ENCODE results near the gene SMC3. TPM values are rescaled to one million over a fixed set of nuclear protein-coding genes. Genes with fewer than 3 reads are reported as not detected.
"Not testable (repeated sequence)": the region's sequence is repeated elsewhere in the genome, so short reads cannot be mapped to it uniquely, and the experiment has no call there.

SMC3 gene
- total RNA-seq, 2 experiments from 2014 or later = 38.4 to 73.4 TPM

- Histone ChIP-seq H3K4me1 (ENCODE audit: insufficient read depth, low read length, poor library complexity, severe bottlenecking) (peaks cover 16% of the 10 kb centered on the region), H3K4me3 (ENCODE audit: low read depth, low read length, poor library complexity, severe bottlenecking) (no peak overlapping the region), H4K20me1 (ENCODE audit: insufficient read depth, low read length) (no peaks in the 10 kb centered on the region), H3K9me3 (ENCODE audit: low read length) (0 out of 2 replicates have a peak, but pooled peaks cover 8% of the 10 kb centered on the region), H2AFZ (ENCODE audit: low read length) (no peak overlapping the region), H3K27ac (ENCODE audit: low read depth, low read length, poor library complexity, severe bottlenecking) (no peak overlapping the region), H3K36me3 (ENCODE audit: insufficient read depth, low read length) (no peaks in the 10 kb centered on the region), H3K9me2 (ENCODE audit: insufficient read depth, low read length) (no peaks in the 10 kb centered on the region), H3K4me2 (ENCODE audit: low read length) (peak overlapping the region; percentile 18; the same call in 1 of the 2 replicates), H3K79me2 (ENCODE audit: insufficient read depth, low read depth, low read length) (no peaks in the 10 kb centered on the region)
- no TSS peak for BruUV-seq (replicated peaks)
- CTCF ChIA-PET (ENCODE audit: unreplicated experiment) = no interaction called here
- DNase-seq (ENCODE audit: low spot score) = no peak
- POLR2A ChIA-PET = interaction anchor here (0.5 to 1.0 kb wide), 4 partner anchors 10 to 240 kb away, joined by 3 to 4 read pairs (median 4); no protein-coding TSS in a partner anchor
- no peak for TF ChIP-seq CTCF (conservative IDR thresholded peaks at IDR 0.05; ENCODE audit: low read length)
- no peak for TF ChIP-seq EZH2phosphoT487 (IDR thresholded peaks at IDR 0.05; ENCODE audit: borderline replicate concordance, low read depth, low read length)
- intact Hi-C loops (cut with micrococcal nuclease; ENCODE audit: unreplicated experiment) = no loop called here
Observed at GRCh38 chr10:110618230-110618610, 50.7 kb downstream of the SMC3 start.

DNA sequence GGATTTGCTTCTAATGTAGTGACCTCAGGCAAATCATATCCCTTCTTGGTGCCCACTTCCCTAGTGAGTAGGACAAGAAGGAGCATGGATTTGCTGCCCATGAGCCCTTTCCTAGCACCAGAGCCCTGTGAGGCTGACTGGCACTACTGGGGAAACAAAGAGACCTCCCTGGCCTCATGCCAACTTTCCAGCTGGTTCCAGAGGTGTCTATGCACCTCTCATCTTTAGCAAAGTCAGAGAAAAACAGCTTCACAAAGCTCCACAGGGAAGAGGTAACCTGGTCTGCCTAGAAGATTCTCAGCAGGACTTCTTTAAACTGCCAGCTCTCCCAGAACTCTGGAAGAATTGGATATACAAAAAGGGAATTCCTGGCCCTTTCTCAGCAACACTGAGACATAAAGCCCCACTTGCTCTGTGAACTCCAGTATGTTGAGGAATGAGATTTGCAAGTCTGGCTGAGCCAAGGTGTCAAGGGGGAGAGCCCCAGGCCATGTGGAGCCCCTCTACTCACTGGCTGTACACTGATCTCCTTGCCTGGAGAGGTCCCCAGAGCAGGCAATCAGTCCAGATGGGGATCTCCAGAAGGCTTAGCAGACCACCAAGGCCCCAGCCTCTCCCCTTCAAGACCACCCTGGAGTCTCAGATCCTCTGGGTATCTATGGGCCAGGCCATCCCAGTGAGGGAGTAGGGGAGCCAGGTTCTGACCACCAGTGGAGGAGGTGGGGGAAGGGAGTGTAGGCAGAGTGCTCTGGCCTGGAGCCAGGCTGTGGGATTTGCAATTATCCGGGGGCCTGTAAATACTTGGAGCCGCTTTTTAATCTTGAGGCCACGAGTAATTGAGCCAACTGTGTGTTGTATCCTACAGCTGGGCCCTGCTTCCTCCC is 52.3 kb downstream of the SMC3 start:
- Histone ChIP-seq H3K4me2 (ENCODE audit: low read length) (no peak overlapping the region; the same call in 1 of the 2 replicates), H3K9me3 (ENCODE audit: low read length) (0 out of 2 replicates have a peak, but pooled peaks cover 8% of the 10 kb centered on the region), H3K4me1 (ENCODE audit: insufficient read depth, low read length, poor library complexity, severe bottlenecking) (peaks cover 7% of the 10 kb centered on the region), H3K27ac (ENCODE audit: low read depth, low read length, poor library complexity, severe bottlenecking) (no peak overlapping the region), H2AFZ (ENCODE audit: low read length) (no peak overlapping the region), H3K79me2 (ENCODE audit: insufficient read depth, low read depth, low read length) (no peaks in the 10 kb centered on the region), H4K20me1 (ENCODE audit: insufficient read depth, low read length) (no peaks in the 10 kb centered on the region), H3K4me3 (ENCODE audit: low read depth, low read length, poor library complexity, severe bottlenecking) (no peak overlapping the region), H3K36me3 (ENCODE audit: insufficient read depth, low read length) (no peaks in the 10 kb centered on the region), H3K9me2 (ENCODE audit: insufficient read depth, low read length) (no peaks in the 10 kb centered on the region)
- ChIA-PET CTCF (ENCODE audit: unreplicated experiment) (no interaction called here), POLR2A (interaction anchor here (0.6 to 0.7 kb wide), 2 partner anchors 74 to 117 kb away, joined by 3 to 4 read pairs; no protein-coding TSS in a partner anchor)
- no peak for DNase-seq (ENCODE audit: low spot score)
- no TSS peak for BruUV-seq (replicated peaks)
- TF ChIP-seq EZH2phosphoT487 (IDR thresholded peaks at IDR 0.05; ENCODE audit: borderline replicate concordance, low read depth, low read length) (no peak), CTCF (conservative IDR thresholded peaks at IDR 0.05; ENCODE audit: low read length) (no peak)
- intact Hi-C loops (cut with micrococcal nuclease; ENCODE audit: unreplicated experiment) = no loop called here

DNA sequence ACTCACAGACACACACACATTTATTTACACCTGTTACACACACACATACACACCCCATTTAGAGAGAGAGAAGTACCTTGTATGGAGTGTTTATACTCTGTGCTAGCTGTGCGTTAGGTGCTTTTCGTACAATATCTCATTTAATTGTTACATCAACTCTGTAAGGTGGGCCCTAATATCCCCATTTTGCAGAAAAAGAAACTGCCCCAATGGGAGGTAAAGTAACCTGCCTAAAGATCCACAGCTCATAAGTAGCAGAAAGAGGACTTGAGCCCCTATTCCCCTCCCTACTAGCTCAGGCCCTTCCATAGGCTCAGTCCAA is 52.9 kb downstream of the SMC3 start:
- intact Hi-C loops (cut with micrococcal nuclease; ENCODE audit: unreplicated experiment) = no loop called here
- Histone ChIP-seq H2AFZ (ENCODE audit: low read length) (no peak overlapping the region), H3K9me2 (ENCODE audit: insufficient read depth, low read length) (no peaks in the 10 kb centered on the region), H3K4me2 (ENCODE audit: low read length) (no peak overlapping the region), H4K20me1 (ENCODE audit: insufficient read depth, low read length) (no peaks in the 10 kb centered on the region), H3K4me3 (ENCODE audit: low read depth, low read length, poor library complexity, severe bottlenecking) (no peak overlapping the region), H3K9me3 (ENCODE audit: low read length) (0 out of 2 replicates have a peak, but pooled peaks cover 8% of the 10 kb centered on the region), H3K36me3 (ENCODE audit: insufficient read depth, low read length) (no peaks in the 10 kb centered on the region), H3K4me1 (ENCODE audit: insufficient read depth, low read length, poor library complexity, severe bottlenecking) (peaks cover 7% of the 10 kb centered on the region), H3K79me2 (ENCODE audit: insufficient read depth, low read depth, low read length) (no peaks in the 10 kb centered on the region), H3K27ac (ENCODE audit: low read depth, low read length, poor library complexity, severe bottlenecking) (no peak overlapping the region)
- BruUV-seq (replicated peaks) = no TSS peak
- ChIA-PET CTCF (ENCODE audit: unreplicated experiment) (no interaction called here), POLR2A (interaction anchor here (0.6 kb wide), 1 partner anchor 117 kb away, joined by 4 read pairs; no protein-coding TSS in a partner anchor)
- no peak for DNase-seq (ENCODE audit: low spot score)
- no peak for TF ChIP-seq EZH2phosphoT487 (IDR thresholded peaks at IDR 0.05; ENCODE audit: borderline replicate concordance, low read depth, low read length)
- no peak for TF ChIP-seq CTCF (conservative IDR thresholded peaks at IDR 0.05; ENCODE audit: low read length)

DNA sequence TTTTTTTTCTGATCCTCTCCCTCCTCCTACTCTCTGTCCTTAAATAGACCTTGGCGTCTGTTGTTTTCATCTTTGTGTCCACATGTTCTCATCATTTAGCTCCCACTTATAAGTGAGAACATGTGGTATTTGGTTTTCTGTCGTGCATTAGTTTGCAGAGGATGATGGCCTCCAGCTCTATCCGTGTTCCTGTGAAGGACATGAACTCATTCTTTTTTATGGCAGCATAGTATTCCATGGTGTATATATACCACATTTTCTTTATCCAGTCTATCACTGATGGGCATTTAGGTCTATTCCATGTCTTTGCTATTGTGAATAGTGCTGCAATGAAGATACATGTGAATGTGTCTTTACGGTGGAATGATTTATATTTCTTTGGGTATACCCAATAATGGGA is 55.8 kb downstream of the SMC3 start:
- POLR2A ChIA-PET = interaction anchor here (0.5 to 1.7 kb wide), 10 partner anchors 10 to 729 kb away, joined by 3 to 6 read pairs (median 4); partner anchors contain the start of gene RBM20
- H3K4me3 ChIP-seq (ENCODE audit: low read depth, low read length, poor library complexity, severe bottlenecking); DNase-seq (ENCODE audit: low spot score); CTCF ChIA-PET (ENCODE audit: unreplicated experiment); H2AFZ ChIP-seq (ENCODE audit: low read length); H3K27ac ChIP-seq (ENCODE audit: low read depth, low read length, poor library complexity, severe bottlenecking); intact Hi-C loops (cut with micrococcal nuclease; ENCODE audit: unreplicated experiment); BruUV-seq (replicated peaks); H3K79me2 ChIP-seq (ENCODE audit: insufficient read depth, low read depth, low read length); H3K36me3 ChIP-seq (ENCODE audit: insufficient read depth, low read length); H3K9me2 ChIP-seq (ENCODE audit: insufficient read depth, low read length); H3K4me2 ChIP-seq (ENCODE audit: low read length); H3K9me3 ChIP-seq (ENCODE audit: low read length); H3K4me1 ChIP-seq (ENCODE audit: insufficient read depth, low read length, poor library complexity, severe bottlenecking); H4K20me1 ChIP-seq (ENCODE audit: insufficient read depth, low read length): not testable (repeated sequence)

Data from OCI-LY7 (cell line).